GM18499 (cell line): ENCODE data around the gene RASGRP2.

ENCODE experiments used
- ATAC-seq: cut with Tn5 transposase; IDR thresholded peaks from one replicate; pipeline ENCODE4 v1.9.1; 2021; ENCODE audit warnings: moderate number of reproducible peaks; ENCODE audit not compliant: insufficient read depth, unreplicated experiment

Gene RASGRP2

GRCh38 chr11:64681171-64681570 lies 62.8 kb downstream of the RASGRP2 start:
- no peak for ATAC-seq

- no peak for ATAC-seq
Measured at GRCh38 chr11:64679846-64680245, 64.1 kb downstream of the RASGRP2 start.

GRCh38 chr11:64677441-64678023 lies 66.4 kb downstream of the RASGRP2 start:
- no peak for ATAC-seq
